OCI-LY3 (cell line): ENCODE results near the gene LZIC.

Experiments
- CTCF ChIP-seq: fragments of 200-600, 300-600 bp; sonication (generic); IDR thresholded peaks from 2 replicates; pipeline ENCODE4 v1.5.1; 2014; ENCODE audit warnings: antibody characterized with exemption, low read length, low read depth
- EZH2phosphoT487 ChIP-seq: fragments of 200-600 bp; shearing (Covaris generic); IDR thresholded peaks from 2 replicates; pipeline ENCODE4 v1.6.1; 2018; ENCODE audit warnings: antibody characterized with exemption, mixed run types, low read depth

- no peak for TF ChIP-seq CTCF
- TF ChIP-seq EZH2phosphoT487 = no peak
These were observed 28.6 kb downstream of the LZIC start for GRCh38 chr1:9914610-9914937.
